ENCODE measurements around the gene BICRA.

The BICRA gene

DNA sequence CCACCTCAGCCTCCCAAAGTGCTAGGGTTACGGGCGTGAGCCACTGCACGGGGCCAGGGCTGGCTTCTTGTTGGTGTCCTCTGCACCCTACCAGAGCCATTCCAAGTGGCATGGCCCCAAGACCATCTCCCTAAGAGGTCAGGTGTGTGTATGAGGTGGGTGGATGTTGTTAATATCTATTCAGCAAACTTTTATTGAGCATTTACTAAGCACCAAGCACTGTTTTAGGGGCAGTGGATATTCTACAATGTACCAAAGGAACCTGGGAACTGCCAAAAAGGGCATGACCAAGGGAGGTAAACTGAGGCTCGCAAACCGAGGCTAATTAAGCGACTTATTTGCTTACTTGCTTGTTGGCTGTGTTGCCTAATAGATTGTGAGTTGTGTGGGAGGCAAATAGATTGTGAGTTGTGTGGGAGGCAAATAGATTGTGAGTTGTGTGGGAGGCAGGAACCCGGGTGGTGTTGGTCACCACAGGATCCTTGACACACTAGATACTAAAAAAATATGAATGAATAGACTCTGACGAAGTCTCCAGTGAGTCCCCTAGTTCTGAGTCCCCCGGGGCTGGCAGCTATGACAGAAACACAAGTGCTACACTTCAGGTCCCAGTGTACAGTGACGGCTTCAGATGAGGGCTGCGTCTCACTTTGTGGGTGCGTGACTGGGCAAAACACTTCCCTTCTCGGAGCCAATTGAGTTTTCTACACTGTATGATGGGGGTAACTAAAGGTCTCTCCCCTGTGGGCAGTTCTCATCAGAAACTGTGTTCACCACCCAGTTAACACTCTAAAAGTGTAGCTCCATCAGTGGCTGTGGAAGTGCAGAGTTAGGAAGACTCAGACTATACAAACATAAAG is 5.0 kb upstream of the BICRA start:
- DNase-seq (ENCODE audit: extremely low read depth, low read depth): no peak
- TF ChIP-seq, protein P1, sequence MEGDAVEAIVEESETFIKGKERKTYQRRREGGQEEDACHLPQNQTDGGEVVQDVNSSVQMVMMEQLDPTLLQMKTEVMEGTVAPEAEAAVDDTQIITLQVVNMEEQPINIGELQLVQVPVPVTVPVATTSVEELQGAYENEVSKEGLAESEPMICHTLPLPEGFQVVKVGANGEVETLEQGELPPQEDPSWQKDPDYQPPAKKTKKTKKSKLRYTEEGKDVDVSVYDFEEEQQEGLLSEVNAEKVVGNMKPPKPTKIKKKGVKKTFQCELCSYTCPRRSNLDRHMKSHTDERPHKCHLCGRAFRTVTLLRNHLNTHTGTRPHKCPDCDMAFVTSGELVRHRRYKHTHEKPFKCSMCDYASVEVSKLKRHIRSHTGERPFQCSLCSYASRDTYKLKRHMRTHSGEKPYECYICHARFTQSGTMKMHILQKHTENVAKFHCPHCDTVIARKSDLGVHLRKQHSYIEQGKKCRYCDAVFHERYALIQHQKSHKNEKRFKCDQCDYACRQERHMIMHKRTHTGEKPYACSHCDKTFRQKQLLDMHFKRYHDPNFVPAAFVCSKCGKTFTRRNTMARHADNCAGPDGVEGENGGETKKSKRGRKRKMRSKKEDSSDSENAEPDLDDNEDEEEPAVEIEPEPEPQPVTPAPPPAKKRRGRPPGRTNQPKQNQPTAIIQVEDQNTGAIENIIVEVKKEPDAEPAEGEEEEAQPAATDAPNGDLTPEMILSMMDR (IDR thresholded peaks at IDR 0.05; ENCODE audit: low read depth, low read length): no peak

DNA sequence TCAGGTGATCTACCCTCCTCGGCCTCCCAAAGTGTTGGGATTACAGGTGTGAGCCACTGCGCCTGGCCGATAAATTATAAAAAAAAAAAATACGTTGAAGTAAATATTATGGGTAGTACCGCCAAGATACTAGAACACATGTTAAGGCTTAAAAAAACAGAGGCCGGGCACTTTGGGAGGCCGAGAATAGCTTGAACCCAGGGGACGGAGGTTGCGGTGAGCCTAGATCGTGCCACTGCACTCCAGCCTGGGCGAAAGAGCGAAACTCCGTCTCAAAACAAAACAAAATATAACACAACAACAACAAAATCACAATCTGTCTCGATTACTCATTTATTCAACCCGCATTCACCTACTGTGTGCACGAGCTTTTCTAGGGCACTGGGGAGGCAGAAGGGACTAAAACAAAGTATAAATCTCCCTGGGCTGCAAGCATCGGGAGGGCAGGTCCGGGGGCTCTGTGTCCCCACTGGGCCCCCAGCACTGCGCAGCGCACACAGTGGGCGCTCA is 1.3 kb upstream of the BICRA start:
- no peak for DNase-seq (ENCODE audit: extremely low read depth, low read depth)
- TF ChIP-seq, protein P1 (IDR thresholded peaks at IDR 0.05; ENCODE audit: low read depth, low read length): no peak

DNA sequence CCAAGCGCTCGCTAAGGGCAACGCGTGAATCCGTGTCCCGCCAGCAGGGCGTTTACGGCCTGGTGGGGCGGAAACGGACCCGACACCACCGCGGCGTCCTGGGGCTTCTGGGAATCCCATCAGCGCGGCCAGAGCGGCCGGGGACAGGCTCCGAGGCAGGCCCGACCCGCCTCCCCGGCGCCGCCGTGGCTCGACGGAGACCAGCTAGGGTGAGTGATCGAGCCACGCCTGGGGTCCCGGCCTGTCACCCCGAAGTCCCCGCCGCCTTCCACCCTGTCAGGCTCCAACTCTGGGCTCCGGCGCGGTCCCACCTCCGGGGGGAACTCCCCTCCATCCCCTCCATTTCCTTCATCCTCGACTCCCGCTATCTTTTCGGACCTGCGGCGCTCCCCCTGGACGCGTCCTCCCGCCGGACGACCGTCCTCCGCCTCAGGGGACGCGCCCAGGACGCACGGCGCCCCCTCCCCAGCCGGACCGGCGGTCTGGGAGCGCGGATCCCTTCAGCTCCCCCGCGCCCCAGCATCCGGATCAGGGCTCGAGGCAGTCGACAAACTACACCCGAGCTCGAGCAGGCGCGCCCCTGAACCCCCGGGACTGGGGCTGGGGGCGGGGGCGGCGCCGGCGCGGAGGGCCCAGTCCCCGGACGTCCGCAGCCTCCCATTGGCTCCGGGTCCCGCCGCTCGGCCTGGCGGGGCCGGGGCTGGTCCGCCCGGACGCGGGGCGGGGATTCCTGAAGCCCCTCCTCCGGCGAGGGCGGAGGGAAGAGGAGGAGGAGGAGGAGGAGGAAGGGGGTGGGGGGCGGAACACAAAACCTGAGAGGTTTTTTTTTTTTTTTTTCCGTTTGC is 638 bp upstream of the BICRA start:
- peak; percentile 84 for DNase-seq (ENCODE audit: extremely low read depth, low read depth)
- TF ChIP-seq, protein P1 (IDR thresholded peaks at IDR 0.05; ENCODE audit: low read depth, low read length): peak; percentile 23; the same call in 1 of the 2 replicates

DNA sequence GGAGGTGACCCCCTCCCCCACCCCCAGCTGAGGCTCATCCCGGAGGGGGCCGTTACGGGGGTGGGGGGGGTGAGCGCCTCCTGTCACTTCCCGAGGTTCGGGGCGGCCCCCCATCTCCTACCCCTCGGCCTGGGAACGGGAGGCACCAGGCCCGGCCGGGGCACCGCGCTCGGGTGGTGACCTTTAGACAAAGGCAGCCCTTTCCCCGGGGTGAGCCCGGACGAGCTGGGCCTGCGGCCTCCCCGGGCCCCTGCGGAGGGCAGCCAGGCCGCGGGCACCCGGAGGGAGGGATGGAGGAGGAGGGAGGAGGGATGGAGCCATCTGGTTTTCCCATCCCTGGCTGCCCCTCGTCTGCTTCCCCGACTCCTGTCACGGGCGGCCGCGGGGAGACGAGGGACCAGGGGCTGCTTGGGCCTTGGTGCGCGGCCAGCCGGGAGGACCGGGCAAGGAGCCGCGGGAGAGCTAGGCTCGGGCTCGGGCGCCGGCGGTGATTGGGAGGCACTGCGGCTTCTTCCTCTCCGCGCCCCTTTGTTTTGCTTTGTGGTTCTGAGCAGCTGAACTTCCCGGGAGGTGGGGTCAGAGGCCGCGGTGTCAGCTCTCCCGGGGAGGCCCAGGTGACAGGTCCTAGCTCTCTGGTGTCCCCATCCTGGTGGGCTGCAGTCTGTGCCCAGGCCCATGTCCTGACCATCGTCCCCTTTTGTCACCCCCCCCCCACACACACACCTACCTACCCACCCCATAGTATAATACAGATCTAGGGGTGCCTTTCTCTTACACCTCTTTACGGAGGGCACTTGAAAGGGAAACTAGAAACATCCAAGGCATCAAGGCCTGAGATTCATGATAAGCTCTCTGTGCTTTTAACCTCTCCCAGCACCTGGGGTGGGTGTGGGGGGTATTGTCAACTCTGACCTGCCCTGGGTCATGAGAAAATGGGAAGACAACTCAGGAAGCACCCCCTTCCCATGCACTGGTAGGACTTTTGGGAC is 1.3 kb downstream of the BICRA start:
- no peak for DNase-seq (ENCODE audit: extremely low read depth, low read depth)
- TF ChIP-seq, protein P1 (IDR thresholded peaks at IDR 0.05; ENCODE audit: low read depth, low read length): no peak

DNA sequence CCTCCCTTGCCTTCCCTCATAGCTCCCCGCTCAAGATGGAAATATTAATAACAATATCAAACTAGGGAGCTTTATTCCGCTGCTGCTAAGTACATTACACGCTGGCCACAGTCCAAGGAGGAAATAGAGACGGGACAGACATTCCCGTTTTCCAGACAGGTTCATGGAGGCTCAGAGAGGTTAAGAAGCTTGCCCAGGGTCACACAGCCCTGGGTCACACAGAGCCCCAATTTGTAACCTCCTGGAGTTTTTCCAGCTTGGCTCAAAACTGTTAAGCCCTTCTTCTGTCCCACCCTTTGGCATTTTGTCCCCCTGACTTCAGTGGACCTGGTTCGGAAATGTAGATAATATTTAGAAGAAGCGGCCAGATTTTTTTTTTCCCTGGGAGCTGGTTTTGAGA is 2.0 kb downstream of the BICRA start:
- DNase-seq (ENCODE audit: extremely low read depth, low read depth): no peak
- TF ChIP-seq, protein P1 (IDR thresholded peaks at IDR 0.05; ENCODE audit: low read depth, low read length): no peak

DNA sequence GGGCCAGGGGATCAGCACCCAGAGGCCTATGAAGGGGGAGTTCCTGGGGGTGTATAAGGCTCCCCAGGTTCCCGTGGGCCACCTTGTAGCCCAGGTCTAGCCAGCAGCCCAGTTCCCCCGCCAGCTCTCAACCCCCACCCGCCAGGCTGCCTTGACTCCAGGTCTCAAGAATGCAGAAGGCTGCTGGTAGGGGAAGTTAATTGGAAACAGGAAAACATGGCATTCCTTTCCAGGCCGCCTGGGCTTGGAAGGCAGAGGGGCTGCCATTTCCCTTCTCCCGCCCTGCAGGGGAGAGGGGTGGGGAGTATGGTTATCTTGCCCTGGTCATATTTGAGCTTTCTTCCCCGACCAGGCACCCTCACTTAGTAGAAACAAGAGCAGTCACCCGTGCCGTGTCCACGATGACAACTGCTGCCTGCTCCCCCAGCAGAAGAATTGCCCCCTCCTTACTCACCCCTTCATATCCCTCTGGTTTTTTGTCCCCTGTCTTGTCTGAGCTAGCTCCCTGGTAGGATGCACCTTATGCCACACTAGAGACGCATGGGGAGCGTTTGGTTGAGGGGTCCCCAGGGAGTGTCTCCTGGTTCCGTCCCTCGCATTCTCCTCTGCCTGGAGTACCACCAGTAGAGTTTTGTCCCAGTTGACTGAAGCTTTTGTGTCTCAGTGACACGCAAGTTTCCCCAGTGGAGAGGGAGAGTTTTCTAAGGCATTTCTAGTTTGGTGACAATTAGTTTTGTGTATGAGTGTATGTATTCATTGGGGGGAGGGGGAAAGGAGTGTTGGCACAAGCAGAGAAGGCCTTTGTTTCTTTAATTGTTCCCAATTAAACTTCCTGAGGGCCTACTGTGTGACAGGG is 4.5 kb downstream of the BICRA start:
- TF ChIP-seq, protein P1 (IDR thresholded peaks at IDR 0.05; ENCODE audit: low read depth, low read length): no peak
- DNase-seq (ENCODE audit: extremely low read depth, low read depth): peak; percentile 48

Data from AG09319 (cell line).